Activated CD4-positive, CD25-positive, alpha-beta regulatory T cell treated with anti-CD3 and anti-CD28 coated beads, Interleukin-2, amount 50 U/mL, for 16 hours (primary cell): Measurements from ENCODE around the gene CHD3.

Experiments used
- DNase-seq: peaks from one replicate; pipeline ENCODE4 v3.0.0-alpha.2; 2020; ENCODE audit warnings: low read depth, low spot score

Gene CHD3

GRCh38 chr17:7888184-7888920, at the start of gene CHD3:
Gene CHD3, plus strand, starts transcription at chr17:7888789. Its CDS starts 212 bp downstream, at chr17:7889001.
- DNase-seq, result peak; percentile 17

- DNase-seq, result no peak
Observed at GRCh38 chr17:7839190-7839875, 49.3 kb upstream of the CHD3 start.

GRCh38 chr17:7839876-7840261, 48.7 kb upstream of the CHD3 start:
- DNase-seq, result no peak

GRCh38 chr17:7840441-7840840, 48.1 kb upstream of the CHD3 start:
- DNase-seq, result no peak

- DNase-seq, result no peak
Observed at GRCh38 chr17:7840875-7841274, 47.7 kb upstream of the CHD3 start.

DNA sequence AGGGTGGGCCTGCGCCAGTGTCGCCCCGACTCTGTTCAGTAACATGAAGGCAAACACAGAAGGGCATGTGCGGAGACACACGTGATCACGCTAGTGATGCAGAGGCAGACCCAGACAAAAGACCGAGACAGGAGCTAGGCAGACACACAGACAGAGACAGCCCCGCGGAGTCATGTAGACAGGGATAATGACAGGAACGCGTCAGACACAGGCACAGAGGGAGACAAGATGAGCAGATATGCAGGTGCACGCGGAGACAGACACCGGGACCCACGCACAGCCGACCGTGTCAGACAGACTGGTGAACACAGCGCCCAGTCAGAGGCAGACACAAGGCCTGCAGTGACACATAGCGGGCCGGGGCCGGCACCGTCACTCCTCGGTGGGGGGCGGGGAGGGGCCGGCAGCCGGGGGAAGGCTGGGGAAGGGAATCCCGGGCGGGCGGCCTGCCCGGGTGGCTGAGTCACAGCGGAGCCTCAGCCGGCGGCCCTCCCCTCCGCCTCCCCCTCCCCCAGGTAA, 47.1 kb upstream of the CHD3 start:
- DNase-seq, result peak; percentile 76

GRCh38 chr17:7841915-7842379, 46.6 kb upstream of the CHD3 start:
- peak; percentile 70 for DNase-seq

- DNase-seq, result peak; percentile 91
Observed at GRCh38 chr17:7842380-7843256, 46.0 kb upstream of the CHD3 start.

DNA sequence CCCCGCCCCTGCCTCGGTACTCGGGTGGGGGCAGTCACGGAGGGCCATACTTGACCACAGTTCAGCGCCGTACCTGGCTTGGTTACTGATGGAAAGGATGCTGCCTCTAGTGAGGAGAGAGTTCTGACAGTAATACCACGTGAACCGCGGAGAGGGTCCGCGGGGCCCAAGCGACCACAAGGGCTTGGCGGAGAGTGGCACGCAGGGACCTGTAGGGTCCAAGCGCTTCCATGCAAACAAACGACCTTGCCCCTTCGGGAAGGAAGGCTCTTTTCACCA, 45.4 kb upstream of the CHD3 start:
- no peak for DNase-seq

DNA sequence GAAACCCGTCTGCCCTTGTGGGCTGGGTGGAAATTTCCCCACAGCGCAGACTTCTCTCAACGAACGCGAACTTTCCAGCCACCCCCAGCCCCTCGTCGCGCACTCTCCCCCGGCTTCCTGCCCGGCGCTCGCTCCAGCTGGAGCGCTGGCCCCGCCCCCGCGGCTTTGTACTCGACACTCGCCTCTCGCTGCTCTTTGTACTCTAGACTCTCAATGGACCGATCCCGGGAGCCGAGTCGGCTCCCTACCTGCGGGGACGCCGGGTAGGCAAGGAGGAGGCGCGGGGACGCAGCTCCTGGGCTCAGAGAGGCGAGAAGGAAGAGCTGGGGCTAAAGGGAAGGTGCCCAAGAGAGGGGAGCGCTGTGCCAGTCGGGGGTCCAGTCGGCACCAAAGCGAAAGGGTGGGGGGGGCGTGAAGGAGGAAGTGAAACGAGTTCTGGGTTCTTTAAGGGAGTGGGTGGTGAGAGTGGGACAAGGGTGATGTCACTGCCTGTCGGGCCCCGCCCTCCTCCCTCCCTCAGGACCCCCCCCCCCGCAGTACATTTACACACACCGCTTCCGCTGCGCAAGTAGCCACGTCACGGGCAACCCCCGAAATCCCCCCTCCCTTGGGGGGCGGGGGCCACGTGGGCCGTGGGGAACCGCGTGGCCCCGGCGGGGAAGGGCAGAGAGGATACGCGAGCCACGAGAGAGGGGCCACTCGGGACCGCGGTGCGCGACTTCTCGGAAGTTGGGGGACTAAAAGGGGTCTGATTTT, 44.9 kb upstream of the CHD3 start:
- DNase-seq, result peak; percentile 88

- DNase-seq, result peak; percentile 81
Observed at GRCh38 chr17:7844292-7845154, 44.1 kb upstream of the CHD3 start.

DNA sequence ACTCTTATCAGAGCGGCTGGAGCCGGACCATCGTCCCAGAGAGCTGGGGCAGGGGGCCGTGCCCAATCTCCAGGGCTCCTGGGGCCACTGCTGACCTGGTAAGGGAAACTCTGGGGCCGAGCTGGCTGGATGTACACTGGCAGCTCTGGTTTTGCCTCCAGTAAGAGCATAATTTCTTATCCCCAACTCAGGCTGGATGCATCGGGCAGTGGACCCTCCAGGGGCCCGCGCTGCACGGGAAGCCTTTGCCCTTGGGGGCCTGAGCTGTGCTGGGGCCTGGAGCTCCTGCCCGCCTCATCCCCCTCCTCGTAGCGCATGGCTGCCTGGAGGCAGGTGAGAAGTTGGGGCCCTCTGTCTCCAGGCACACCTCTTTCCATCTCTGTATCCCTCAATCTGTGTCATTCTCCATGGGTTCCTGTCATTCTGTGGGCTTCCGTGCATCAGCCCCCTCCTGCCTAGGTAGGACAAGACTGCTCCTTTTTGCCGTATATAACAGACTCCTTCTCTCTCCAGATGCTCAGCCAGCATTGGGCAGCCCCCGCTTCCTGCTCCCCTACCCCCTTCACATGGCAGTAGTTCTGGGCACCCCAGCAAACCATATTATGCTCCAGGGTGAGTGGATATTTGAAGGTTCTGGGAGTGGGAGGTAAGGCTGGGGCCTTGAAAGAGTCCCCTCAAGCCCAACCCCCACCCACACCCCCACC, 43.1 kb upstream of the CHD3 start:
- no peak for DNase-seq

DNA sequence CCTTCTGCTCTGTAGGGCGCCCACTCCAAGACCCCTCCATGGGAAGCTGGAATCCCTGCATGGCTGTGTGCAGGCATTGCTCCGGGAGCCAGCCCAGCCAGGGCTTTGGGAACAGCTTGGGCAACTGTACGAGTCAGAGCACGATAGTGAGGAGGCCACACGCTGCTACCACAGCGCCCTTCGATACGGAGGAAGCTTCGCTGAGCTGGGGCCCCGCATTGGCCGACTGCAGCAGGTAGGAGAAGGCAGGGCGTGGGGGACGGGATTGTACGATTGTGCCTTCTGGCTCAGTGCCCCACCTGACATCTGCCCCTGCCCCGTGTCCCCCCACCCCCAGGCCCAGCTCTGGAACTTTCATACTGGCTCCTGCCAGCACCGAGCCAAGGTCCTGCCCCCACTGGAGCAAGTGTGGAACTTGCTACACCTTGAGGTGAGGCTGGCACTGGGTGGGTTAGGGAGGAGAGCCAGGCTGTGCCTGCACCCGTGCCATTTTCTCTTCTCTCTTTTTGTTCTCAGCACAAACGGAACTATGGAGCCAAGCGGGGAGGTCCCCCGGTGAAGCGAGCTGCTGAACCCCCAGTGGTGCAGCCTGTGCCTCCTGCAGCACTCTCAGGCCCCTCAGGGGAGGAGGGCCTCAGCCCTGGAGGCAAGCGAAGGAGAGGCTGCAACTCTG, 42.4 kb upstream of the CHD3 start:
- DNase-seq, result no peak

DNA sequence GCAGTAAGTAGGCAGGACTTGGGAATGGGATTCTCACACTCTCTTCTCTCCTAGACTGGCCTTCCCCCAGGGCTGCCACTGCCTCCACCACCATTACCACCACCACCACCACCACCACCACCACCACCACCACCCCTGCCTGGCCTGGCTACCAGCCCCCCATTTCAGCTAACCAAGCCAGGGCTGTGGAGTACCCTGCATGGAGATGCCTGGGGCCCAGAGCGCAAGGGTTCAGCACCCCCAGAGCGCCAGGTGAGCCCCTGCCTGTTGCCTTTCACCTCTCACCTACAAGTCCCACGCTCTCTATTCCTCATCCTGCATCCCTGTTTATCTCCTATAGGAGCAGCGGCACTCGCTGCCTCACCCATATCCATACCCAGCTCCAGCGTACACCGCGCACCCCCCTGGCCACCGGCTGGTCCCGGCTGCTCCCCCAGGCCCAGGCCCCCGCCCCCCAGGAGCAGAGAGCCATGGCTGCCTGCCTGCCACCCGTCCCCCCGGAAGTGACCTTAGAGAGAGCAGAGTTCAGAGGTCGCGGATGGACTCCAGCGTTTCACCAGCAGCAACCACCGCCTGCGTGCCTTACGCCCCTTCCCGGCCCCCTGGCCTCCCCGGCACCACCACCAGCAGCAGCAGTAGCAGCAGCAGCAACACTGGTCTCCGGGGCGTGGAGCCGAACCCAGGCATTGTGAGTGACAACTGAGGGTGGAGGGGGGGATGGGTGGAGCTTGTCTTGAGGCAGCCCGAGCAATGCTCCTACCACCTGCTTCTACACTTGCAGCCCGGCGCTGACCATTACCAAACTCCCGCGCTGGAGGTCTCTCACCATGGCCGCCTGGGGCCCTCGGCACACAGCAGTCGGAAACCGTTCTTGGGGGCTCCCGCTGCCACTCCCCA, 41.6 kb upstream of the CHD3 start:
- no peak for DNase-seq

DNA sequence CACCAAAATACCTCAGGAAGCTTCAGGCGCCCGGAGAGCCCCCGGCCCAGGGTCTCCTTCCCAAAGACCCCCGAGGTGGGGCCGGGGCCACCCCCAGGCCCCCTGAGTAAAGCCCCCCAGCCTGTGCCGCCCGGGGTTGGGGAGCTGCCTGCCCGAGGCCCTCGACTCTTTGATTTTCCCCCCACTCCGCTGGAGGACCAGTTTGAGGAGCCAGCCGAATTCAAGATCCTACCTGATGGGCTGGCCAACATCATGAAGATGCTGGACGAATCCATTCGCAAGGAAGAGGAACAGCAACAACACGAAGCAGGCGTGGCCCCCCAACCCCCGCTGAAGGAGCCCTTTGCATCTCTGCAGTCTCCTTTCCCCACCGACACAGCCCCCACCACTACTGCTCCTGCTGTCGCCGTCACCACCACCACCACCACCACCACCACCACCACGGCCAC, 40.4 kb upstream of the CHD3 start:
- DNase-seq, result no peak

- DNase-seq, result no peak
Observed at GRCh38 chr17:7848739-7849129, 39.9 kb upstream of the CHD3 start.

DNA sequence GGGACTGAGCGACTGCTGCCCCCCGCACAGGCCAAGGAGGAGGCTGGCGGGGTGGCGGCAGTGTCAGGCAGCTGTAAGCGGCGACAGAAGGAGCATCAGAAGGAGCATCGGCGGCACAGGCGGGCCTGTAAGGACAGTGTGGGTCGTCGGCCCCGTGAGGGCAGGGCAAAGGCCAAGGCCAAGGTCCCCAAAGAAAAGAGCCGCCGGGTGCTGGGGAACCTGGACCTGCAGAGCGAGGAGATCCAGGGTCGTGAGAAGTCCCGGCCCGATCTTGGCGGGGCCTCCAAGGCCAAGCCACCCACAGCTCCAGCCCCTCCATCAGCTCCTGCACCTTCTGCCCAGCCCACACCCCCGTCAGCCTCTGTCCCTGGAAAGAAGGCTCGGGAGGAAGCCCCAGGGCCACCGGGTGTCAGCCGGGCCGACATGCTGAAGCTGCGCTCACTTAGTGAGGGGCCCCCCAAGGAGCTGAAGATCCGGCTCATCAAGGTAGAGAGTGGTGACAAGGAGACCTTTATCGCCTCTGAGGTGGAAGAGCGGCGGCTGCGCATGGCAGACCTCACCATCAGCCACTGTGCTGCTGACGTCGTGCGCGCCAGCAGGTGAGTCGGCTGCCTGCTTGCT, 39.3 kb upstream of the CHD3 start:
- no peak for DNase-seq
